HCT116 (cell line): Measurements from ENCODE around the gene PNLIP. TPM values are rescaled to one million over a fixed set of nuclear protein-coding genes. Genes with fewer than 3 reads are reported as not detected.

Experiments used
- ATAC-seq: fragments of 200-7000 bp; cut with Tn5 transposase; 2 replicates; pipeline ENCODE4 v1.9.1; 2020; ENCODE audit warnings: mild to moderate bottlenecking, moderate library complexity
- BruUV-seq: library from RNA; stranded (reverse); fragments of 400-500 nt; replicated peaks from 2 replicates; lab custom pipeline; 2021; lab: Mats Ljungman, UMichigan
- CTCF ChIA-PET: fragments of 300-600 bp; sonication (Branson Sonifier 250); formaldehyde crosslinking; loops from one replicate; lab custom pipeline; 2021; ENCODE audit warnings: antibody characterized with exemption; lab: Charles Lee
- POLR2A ChIA-PET: fragments of 300-600, 350-600 bp; sonication (Branson Sonifier 250); formaldehyde crosslinking; loops from one replicate; lab custom pipeline; 2021; ENCODE audit warnings: antibody characterized with exemption; lab: Charles Lee
- RAD21 ChIA-PET, 2 experiments: fragments of 300-600 bp; sonication (Branson Sonifier 250); formaldehyde crosslinking; loops; one replicate each; lab custom pipeline; 2023; ENCODE audit warnings: low total read pairs in 2 of 2; ENCODE audit not compliant: uncharacterized antibody in 2 of 2, unreplicated experiment in 2 of 2, low non-redundant PET in 1 of 2; lab: Charles Lee
- DNase-seq: peaks from one replicate; pipeline ENCODE4 v3.0.0-alpha.2; 2010; ENCODE audit warnings: low read depth, low spot score
- H2AFZ ChIP-seq: fragments of 200-600 bp; shearing (Covaris generic), sonication (generic); 2 replicates; pipeline ENCODE4 v1.6.1; 2017; ENCODE audit warnings: low read depth, mixed run types, mixed read lengths, antibody characterized with exemption, low read length; ENCODE audit not compliant: poor library complexity, severe bottlenecking
- H3K27ac ChIP-seq: 2 replicates; pipeline ENCODE4 v1.5.1; 2012; ENCODE audit warnings: low read depth, low read length
- H3K27me3 ChIP-seq: fragments of 200-600 bp; sonication (generic); 2 replicates; pipeline ENCODE4 v1.6.1; 2016; ENCODE audit warnings: mixed run types, low read length, mixed read lengths; ENCODE audit not compliant: insufficient read depth
- H3K36me3 ChIP-seq, 2 experiments: fragments of 200-500 bp in 1 of 2; fragments of 200-600 bp in 1 of 2; sonication (Bioruptor generic) in 1 of 2; sonication (generic) in 1 of 2; 2 replicates each; pipeline versions ENCODE4 v1.5.1 to v1.6.1; 2014 to 2016; ENCODE audit warnings: low read length in 2 of 2, inconsistent platforms in 1 of 2, mixed read lengths in 1 of 2, mixed run types in 1 of 2; ENCODE audit not compliant: insufficient read depth in 2 of 2, control insufficient read depth in 1 of 2
- H3K4me1 ChIP-seq, 2 experiments: fragments of 200-600 bp in 1 of 2; sonication (generic) in 1 of 2; 2 replicates each; pipeline versions ENCODE4 v1.5.1 to v1.6.1; 2012 to 2017; ENCODE audit warnings: low read length in 2 of 2, inconsistent platforms in 1 of 2, mild to moderate bottlenecking in 1 of 2, mixed read lengths in 1 of 2, mixed run types in 1 of 2, moderate library complexity in 1 of 2; ENCODE audit not compliant: insufficient read depth in 2 of 2, control insufficient read depth in 1 of 2
- H3K4me2 ChIP-seq: fragments of 200-600 bp; sonication (generic); 2 replicates; pipeline ENCODE4 v1.6.1; 2017; ENCODE audit warnings: mixed run types, low read length, mixed read lengths
- H3K4me3 ChIP-seq, 2 experiments: fragments of 200-600 bp in 1 of 2; sonication (generic) in 1 of 2; replicated peaks in 1 of 2; 2 replicates each; pipeline ENCODE4 v1.5.1; 2011 to 2016; ENCODE audit warnings: low read length in 2 of 2, control low read depth in 1 of 2, low read depth in 1 of 2, mild to moderate bottlenecking in 1 of 2, mixed read lengths in 1 of 2, mixed run types in 1 of 2
- H3K79me2 ChIP-seq: fragments of 200-600 bp; sonication (generic); 2 replicates; pipeline ENCODE4 v1.6.1; 2017; ENCODE audit warnings: mild to moderate bottlenecking, mixed run types, low read length, moderate library complexity, mixed read lengths; ENCODE audit not compliant: insufficient read depth
- H3K9ac ChIP-seq: fragments of 200-600 bp; sonication (generic); 2 replicates; pipeline ENCODE4 v1.6.1; 2016; ENCODE audit warnings: low read length, mixed read lengths
- H3K9me2 ChIP-seq: fragments of 200-600 bp; sonication (generic), shearing (Covaris generic); 2 replicates; pipeline ENCODE4 v1.6.1; 2017; ENCODE audit warnings: mixed run types, mild to moderate bottlenecking, moderate library complexity; ENCODE audit not compliant: insufficient read depth
- H3K9me3 ChIP-seq, 2 experiments: fragments of 200-500 bp in 1 of 2; fragments of 200-600 bp in 1 of 2; sonication (Bioruptor generic) in 1 of 2; sonication (generic) in 1 of 2; 2 replicates each; pipeline ENCODE4 v1.6.1; 2014 to 2017; ENCODE audit warnings: low read length in 2 of 2, mixed read lengths in 2 of 2, inconsistent platforms in 1 of 2, low read depth in 1 of 2, mild to moderate bottlenecking in 1 of 2, mixed run types in 1 of 2, moderate library complexity in 1 of 2; ENCODE audit not compliant: control insufficient read depth in 1 of 2, insufficient read depth in 1 of 2
- H4K20me1 ChIP-seq: fragments of 200-600 bp; sonication (generic), shearing (Covaris generic); 2 replicates; pipeline ENCODE4 v1.6.1; 2017; ENCODE audit warnings: mixed run types, mild to moderate bottlenecking, moderate library complexity; ENCODE audit not compliant: insufficient read depth
- ATF3 ChIP-seq: IDR thresholded peaks from 2 replicates; pipeline ENCODE4 v1.6.1; 2012
- CBX3 ChIP-seq: IDR thresholded peaks from 2 replicates; pipeline ENCODE4 v1.6.1; 2012; ENCODE audit warnings: low read depth
- CEBPB ChIP-seq: IDR thresholded peaks from 2 replicates; pipeline ENCODE4 v1.6.1; 2012; ENCODE audit warnings: low read depth
- CTCF ChIP-seq, 3 experiments: fragments of 200-600 bp in 1 of 3; sonication (generic) in 1 of 3; IDR thresholded peaks in 2 of 3; conservative IDR thresholded peaks in 1 of 3; 2 replicates each; pipeline ENCODE4 v1.5.1; 2012 to 2017; ENCODE audit warnings: low read depth in 2 of 3, low read length in 2 of 3, antibody characterized with exemption in 1 of 3, borderline replicate concordance in 1 of 3, control low read depth in 1 of 3, mild to moderate bottlenecking in 1 of 3, mixed read lengths in 1 of 3, mixed run types in 1 of 3, moderate library complexity in 1 of 3; ENCODE audit not compliant: insufficient read depth in 1 of 3
- ELF1 ChIP-seq: IDR thresholded peaks from 2 replicates; pipeline ENCODE4 v1.6.1; 2012; ENCODE audit warnings: low read depth, borderline replicate concordance
- FOSL1 ChIP-seq: IDR thresholded peaks from 2 replicates; pipeline ENCODE4 v1.6.1; 2012; ENCODE audit warnings: low read depth
- POLR2AphosphoS5 ChIP-seq: IDR thresholded peaks from 2 replicates; pipeline ENCODE4 v1.6.1; 2011; ENCODE audit warnings: mild to moderate bottlenecking, low read depth, low read length, moderate library complexity
- SP1 ChIP-seq: IDR thresholded peaks from 2 replicates; pipeline ENCODE4 v1.6.1; 2012; ENCODE audit warnings: low read depth
- YY1 ChIP-seq: IDR thresholded peaks from 2 replicates; pipeline ENCODE4 v1.6.1; 2011; ENCODE audit warnings: low read length, low read depth, moderate library complexity, mild to moderate bottlenecking; ENCODE audit not compliant: insufficient replicate concordance; ENCODE audit errors: extremely low read depth
- ZBTB33 ChIP-seq: IDR thresholded peaks from 2 replicates; pipeline ENCODE4 v1.6.1; 2011; ENCODE audit warnings: mild to moderate bottlenecking, low read length, moderate library complexity; ENCODE audit not compliant: insufficient replicate concordance; ENCODE audit errors: extremely low read depth
- ZNF274 ChIP-seq: fragments of 200-500 bp; sonication (Bioruptor generic); IDR thresholded peaks from 2 replicates; pipeline ENCODE4 v1.6.1; 2014; ENCODE audit warnings: mild to moderate bottlenecking, low read depth, low read length, inconsistent platforms
- intact Hi-C: fragments of 100-400 bp; cut with micrococcal nuclease; formaldehyde crosslinking; loops from 2 replicates; pipeline ENCODE4 v1.10.0; 2022
- total RNA-seq: library from RNA; stranded (reverse); gene quantifications from one replicate; pipeline ENCODE4 v1.2.1, GENCODE V29; 2021; ENCODE audit not compliant: unreplicated experiment

PNLIP gene
- total RNA-seq, 1 experiment from 2014 or later = 1.3 TPM

GRCh38 chr10:116545122-116545521, 609 bp upstream of the PNLIP start (continued):
- TF ChIP-seq ATF3 = no peak

GRCh38 chr10:116548301-116548700, 2.6 kb downstream of the PNLIP start:
- no peak overlapping the region for H3K4me3 ChIP-seq
- CTCF ChIA-PET = no interaction called here

More at GRCh38 chr10:116548301-116548700, 2.6 kb downstream of the PNLIP start:
- TF ChIP-seq CTCF (IDR thresholded peaks at IDR 0.05 in 2 of 3, conservative IDR thresholded peaks at IDR 0.05 in 1 of 3; ENCODE audit: borderline replicate concordance in 1 of 3, insufficient read depth in 1 of 3, low read depth in 2 of 3, low read length in 2 of 3) (no peak), FOSL1 (no peak), YY1 (no peak), CEBPB (no peak), SP1 (no peak), POLR2AphosphoS5 (no peak), CBX3 (no peak), ELF1 (no peak), ZBTB33 (no peak), ZNF274 (no peak)
- no peaks in the 10 kb centered on the region for H3K4me1 ChIP-seq
- DNase-seq (no peak), ATAC-seq (no peak)
- H3K9me2 ChIP-seq = no peaks in the 10 kb centered on the region
- no peaks in the 10 kb centered on the region for H3K36me3 ChIP-seq
- no peaks in the 10 kb centered on the region for H3K79me2 ChIP-seq
- no peak overlapping the region for H2AFZ ChIP-seq
- no peak overlapping the region for H3K27ac ChIP-seq
- H3K9ac ChIP-seq = no peak overlapping the region
- H3K9me3 ChIP-seq = no peaks in the 10 kb centered on the region
- H3K27me3 ChIP-seq = peaks cover 27% of the 10 kb centered on the region
- no peak overlapping the region for H3K4me2 ChIP-seq
- BruUV-seq = no TSS peak
- H4K20me1 ChIP-seq = no peaks in the 10 kb centered on the region
- POLR2A ChIA-PET = no interaction called here
- RAD21 ChIA-PET = no interaction called here
- intact Hi-C loops = no loop called here
